Activated T-helper 1 cell treated with anti-CD3 and anti-CD28 coated beads, Interleukin-2, amount 50 U/mL, for 16 hours (primary cell): ENCODE measurements around the gene ABCA4.

ENCODE experiments used
- DNase-seq, 2 donors: peaks; one replicate each; pipeline ENCODE4 v3.0.0-alpha.2; 2020; ENCODE audit warnings: low read depth in 1 of 2, low spot score in 1 of 2

ABCA4 gene

GRCh38 chr1:94122201-94122970 lies 1.4 kb upstream of the ABCA4 start:
- no peak for DNase-seq

GRCh38 chr1:94121411-94121821 lies 468 bp upstream of the ABCA4 start:
- DNase-seq = no peak

- DNase-seq = no peak
Observed at GRCh38 chr1:94120570-94120901, 412 bp downstream of the ABCA4 start.

- no peak for DNase-seq
Observed at GRCh38 chr1:94119796-94120569, 965 bp downstream of the ABCA4 start.

GRCh38 chr1:94119306-94119705 lies 1.6 kb downstream of the ABCA4 start:
- DNase-seq = no peak

GRCh38 chr1:94118471-94118870 lies 2.5 kb downstream of the ABCA4 start:
- DNase-seq = no peak

- DNase-seq = no peak
Observed at GRCh38 chr1:94118013-94118412, 2.9 kb downstream of the ABCA4 start.

- no peak for DNase-seq
Observed at GRCh38 chr1:94117259-94117851, 3.6 kb downstream of the ABCA4 start.

GRCh38 chr1:94115900-94116436 lies 5.0 kb downstream of the ABCA4 start:
- DNase-seq = no peak

GRCh38 chr1:94115254-94115899 lies 5.6 kb downstream of the ABCA4 start:
- DNase-seq = no peak

GRCh38 chr1:94113589-94114226 lies 7.2 kb downstream of the ABCA4 start:
- DNase-seq = no peak

- no peak for DNase-seq
Observed at GRCh38 chr1:94111879-94112278, 9.1 kb downstream of the ABCA4 start.

GRCh38 chr1:94110946-94111740 lies 9.8 kb downstream of the ABCA4 start:
- no peak for DNase-seq

GRCh38 chr1:94110021-94110761 lies 10.8 kb downstream of the ABCA4 start:
- DNase-seq = no peak

GRCh38 chr1:94109478-94109877 lies 11.5 kb downstream of the ABCA4 start:
- DNase-seq = no peak

GRCh38 chr1:94107141-94107540 lies 13.8 kb downstream of the ABCA4 start:
- no peak for DNase-seq

GRCh38 chr1:94106716-94107115 lies 14.2 kb downstream of the ABCA4 start:
- DNase-seq = no peak

- no peak for DNase-seq
Observed at GRCh38 chr1:94105957-94106529, 14.9 kb downstream of the ABCA4 start.

GRCh38 chr1:94105581-94105952 lies 15.4 kb downstream of the ABCA4 start:
- no peak for DNase-seq
